ENCODE data around the gene UPF2. TPM values are rescaled to one million over a fixed set of nuclear protein-coding genes. Genes with fewer than 3 reads are reported as not detected.

UPF2 gene, protein sequence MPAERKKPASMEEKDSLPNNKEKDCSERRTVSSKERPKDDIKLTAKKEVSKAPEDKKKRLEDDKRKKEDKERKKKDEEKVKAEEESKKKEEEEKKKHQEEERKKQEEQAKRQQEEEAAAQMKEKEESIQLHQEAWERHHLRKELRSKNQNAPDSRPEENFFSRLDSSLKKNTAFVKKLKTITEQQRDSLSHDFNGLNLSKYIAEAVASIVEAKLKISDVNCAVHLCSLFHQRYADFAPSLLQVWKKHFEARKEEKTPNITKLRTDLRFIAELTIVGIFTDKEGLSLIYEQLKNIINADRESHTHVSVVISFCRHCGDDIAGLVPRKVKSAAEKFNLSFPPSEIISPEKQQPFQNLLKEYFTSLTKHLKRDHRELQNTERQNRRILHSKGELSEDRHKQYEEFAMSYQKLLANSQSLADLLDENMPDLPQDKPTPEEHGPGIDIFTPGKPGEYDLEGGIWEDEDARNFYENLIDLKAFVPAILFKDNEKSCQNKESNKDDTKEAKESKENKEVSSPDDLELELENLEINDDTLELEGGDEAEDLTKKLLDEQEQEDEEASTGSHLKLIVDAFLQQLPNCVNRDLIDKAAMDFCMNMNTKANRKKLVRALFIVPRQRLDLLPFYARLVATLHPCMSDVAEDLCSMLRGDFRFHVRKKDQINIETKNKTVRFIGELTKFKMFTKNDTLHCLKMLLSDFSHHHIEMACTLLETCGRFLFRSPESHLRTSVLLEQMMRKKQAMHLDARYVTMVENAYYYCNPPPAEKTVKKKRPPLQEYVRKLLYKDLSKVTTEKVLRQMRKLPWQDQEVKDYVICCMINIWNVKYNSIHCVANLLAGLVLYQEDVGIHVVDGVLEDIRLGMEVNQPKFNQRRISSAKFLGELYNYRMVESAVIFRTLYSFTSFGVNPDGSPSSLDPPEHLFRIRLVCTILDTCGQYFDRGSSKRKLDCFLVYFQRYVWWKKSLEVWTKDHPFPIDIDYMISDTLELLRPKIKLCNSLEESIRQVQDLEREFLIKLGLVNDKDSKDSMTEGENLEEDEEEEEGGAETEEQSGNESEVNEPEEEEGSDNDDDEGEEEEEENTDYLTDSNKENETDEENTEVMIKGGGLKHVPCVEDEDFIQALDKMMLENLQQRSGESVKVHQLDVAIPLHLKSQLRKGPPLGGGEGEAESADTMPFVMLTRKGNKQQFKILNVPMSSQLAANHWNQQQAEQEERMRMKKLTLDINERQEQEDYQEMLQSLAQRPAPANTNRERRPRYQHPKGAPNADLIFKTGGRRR
- total RNA-seq (29.9 TPM), polyA plus RNA-seq (10 to 100 TPM in 2 of 4 donors, 1 to 10 TPM in 2; 5.5 to 13.1 (median 9.6) TPM)

DNA sequence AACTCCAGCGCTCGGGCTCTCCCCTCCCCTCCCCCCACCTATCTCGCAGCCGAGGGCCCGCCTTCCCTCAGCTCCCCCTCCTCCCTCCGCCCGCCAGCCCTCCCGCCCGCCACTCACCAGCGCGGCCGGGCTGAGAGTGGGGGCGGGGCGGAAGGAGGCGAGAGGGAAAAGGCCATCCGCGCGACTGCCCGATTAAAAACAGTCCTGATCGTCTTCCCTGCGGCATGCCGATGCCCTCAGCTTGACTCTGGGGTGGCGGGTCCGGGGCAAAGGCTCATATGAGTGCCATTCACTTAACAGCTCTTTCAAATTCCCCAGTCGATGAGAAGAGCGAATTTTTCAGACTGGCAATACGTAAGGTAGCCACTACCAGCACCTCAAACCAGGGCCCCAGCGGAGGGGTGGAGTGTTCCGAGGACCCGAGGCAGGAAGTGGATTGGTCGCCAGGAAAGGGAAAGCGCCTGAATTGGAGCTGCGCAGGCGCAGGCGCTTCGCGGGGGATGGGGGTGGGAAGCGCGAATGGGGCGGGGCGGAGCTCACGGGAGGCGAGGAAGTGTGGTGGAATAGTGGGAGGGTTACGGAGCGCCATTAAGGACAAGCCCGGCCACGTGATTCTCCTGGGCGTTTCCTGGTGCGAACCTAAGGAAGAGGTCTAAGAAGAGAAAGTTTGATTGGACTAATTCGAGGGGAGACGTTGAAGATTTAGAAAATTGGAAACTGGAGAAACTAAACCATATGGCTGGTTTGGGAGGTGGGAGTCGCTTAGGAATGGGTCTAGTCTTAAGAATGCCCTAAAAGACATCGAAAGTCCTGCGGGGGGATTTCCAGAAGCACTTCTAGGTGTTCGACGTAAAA lies at the start of gene UPF2:
UPF2 (minus strand) TSS at position 13 of the 855 bp plus-strand sequence. CDS start 7,386 bp downstream, outside the sequence.
- Mint-ChIP-seq H3K27me3 (peaks cover 13% of the 10 kb centered on the region), H3K27ac (peak within 1 kb of the TSS; percentile 99), H3K4me3 (peak within 1 kb of the TSS; percentile 95 to 99 (median 96)), H3K4me1 (peaks cover 25 to 49% (median 33%) of the 10 kb centered on the region in 4 donors), H3K36me3 (peaks cover 3% of the 10 kb centered on the region), H3K9me3 (peaks cover 0 to 2% (median 0%) of the 10 kb centered on the region in 7 donors)
- H3K9me3 ChIP-seq (ENCODE audit: control insufficient read depth in 2 of 2, low read length in 2 of 2), result no peaks in the 10 kb centered on the region
- DNase-seq (peak; percentile 96 to 98 (median 97)), ATAC-seq (ENCODE audit: low read depth in 2 of 2) (peak; percentile 88 to 89)
- no peaks in the 10 kb centered on the region for H3K36me3 ChIP-seq (ENCODE audit: control insufficient read depth, insufficient read depth, low read length)
- H3K4me1 ChIP-seq (ENCODE audit: control insufficient read depth, insufficient read depth, low read length, poor library complexity, severe bottlenecking), result peaks cover 19% of the 10 kb centered on the region
- peak within 1 kb of the TSS; percentile 96 for H3K27ac ChIP-seq (ENCODE audit: insufficient read depth, low read length, poor library complexity, severe bottlenecking)
- H3K4me3 ChIP-seq (ENCODE audit: low read depth, low read length), result peak within 1 kb of the TSS; percentile 97
- H3K27me3 ChIP-seq (ENCODE audit: control insufficient read depth, insufficient read depth, low read length), result no peaks in the 10 kb centered on the region

DNA sequence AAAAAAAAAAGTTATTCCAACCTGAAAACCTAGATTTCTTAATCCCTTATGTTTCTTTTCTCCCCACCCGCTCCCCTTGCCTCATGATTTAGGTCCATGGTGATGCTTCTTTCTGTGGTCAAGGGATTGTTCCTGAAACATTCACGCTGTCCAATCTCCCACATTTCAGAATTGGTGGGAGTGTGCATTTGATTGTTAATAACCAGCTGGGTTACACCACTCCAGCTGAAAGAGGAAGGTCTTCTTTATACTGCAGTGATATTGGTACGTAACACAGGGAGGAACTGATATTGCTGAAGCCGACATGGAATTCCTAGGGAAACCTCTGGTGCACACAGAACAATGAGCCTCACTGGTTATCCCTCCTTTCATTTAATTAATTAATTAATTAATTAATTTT lies 48.8 kb upstream of the UPF2 start:
- Histone ChIP-seq H3K36me3 (ENCODE audit: control insufficient read depth, insufficient read depth, low read length) (peaks cover 40% of the 10 kb centered on the region), H3K9me3 (ENCODE audit: control insufficient read depth in 2 of 2, low read length in 2 of 2) (no peaks in the 10 kb centered on the region), H3K4me1 (ENCODE audit: control insufficient read depth, insufficient read depth, low read length, poor library complexity, severe bottlenecking) (no peaks in the 10 kb centered on the region), H3K4me3 (ENCODE audit: low read depth, low read length) (no peak overlapping the region), H3K27ac (ENCODE audit: insufficient read depth, low read length, poor library complexity, severe bottlenecking) (no peak overlapping the region), H3K27me3 (ENCODE audit: control insufficient read depth, insufficient read depth, low read length) (no peaks in the 10 kb centered on the region)
- peaks cover 40% of the 10 kb centered on the region for H3K36me3 Mint-ChIP-seq
- H3K27me3 Mint-ChIP-seq, result no peaks in the 10 kb centered on the region
- DNase-seq (no peak), ATAC-seq (ENCODE audit: low read depth in 2 of 2) (no peak)
- H3K27ac Mint-ChIP-seq, result no peak overlapping the region
- H3K4me3 Mint-ChIP-seq, result no peak overlapping the region
- no peaks in the 10 kb centered on the region for H3K9me3 Mint-ChIP-seq
- H3K4me1 Mint-ChIP-seq, result peaks cover 0 to under 1% (median 0%) of the 10 kb centered on the region in 4 donors

DNA sequence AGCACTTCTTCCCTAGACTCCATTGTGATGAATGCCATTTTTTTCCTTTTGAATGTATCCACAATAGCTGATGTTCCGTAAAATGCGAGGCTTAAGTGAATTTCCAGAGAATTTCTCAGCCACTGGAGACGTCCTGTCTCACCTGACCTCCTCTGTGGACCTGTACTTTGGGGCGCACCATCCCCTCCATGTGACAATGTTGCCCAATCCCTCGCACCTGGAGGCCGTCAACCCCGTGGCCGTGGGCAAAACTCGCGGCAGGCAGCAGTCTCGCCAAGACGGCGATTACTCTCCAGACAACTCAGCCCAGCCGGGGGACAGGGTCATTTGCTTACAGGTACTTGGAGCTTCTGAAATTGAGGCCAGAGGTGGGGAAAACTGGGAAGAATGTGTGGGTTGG lies 46.3 kb upstream of the UPF2 start:
- Histone ChIP-seq H3K27ac (ENCODE audit: insufficient read depth, low read length, poor library complexity, severe bottlenecking) (no peak overlapping the region), H3K4me3 (ENCODE audit: low read depth, low read length) (no peak overlapping the region), H3K9me3 (ENCODE audit: control insufficient read depth in 2 of 2, low read length in 2 of 2) (no peaks in the 10 kb centered on the region), H3K36me3 (ENCODE audit: control insufficient read depth, insufficient read depth, low read length) (peaks cover 35% of the 10 kb centered on the region), H3K4me1 (ENCODE audit: control insufficient read depth, insufficient read depth, low read length, poor library complexity, severe bottlenecking) (no peaks in the 10 kb centered on the region), H3K27me3 (ENCODE audit: control insufficient read depth, insufficient read depth, low read length) (no peaks in the 10 kb centered on the region)
- H3K9me3 Mint-ChIP-seq, result no peaks in the 10 kb centered on the region
- H3K27ac Mint-ChIP-seq, result no peak overlapping the region
- DNase-seq, result no peak
- H3K36me3 Mint-ChIP-seq, result peaks cover 36% of the 10 kb centered on the region
- H3K4me1 Mint-ChIP-seq, result no peaks in the 10 kb centered on the region
- no peaks in the 10 kb centered on the region for H3K27me3 Mint-ChIP-seq
- H3K4me3 Mint-ChIP-seq, result no peak overlapping the region
- ATAC-seq (ENCODE audit: low read depth in 2 of 2), result no peak

DNA sequence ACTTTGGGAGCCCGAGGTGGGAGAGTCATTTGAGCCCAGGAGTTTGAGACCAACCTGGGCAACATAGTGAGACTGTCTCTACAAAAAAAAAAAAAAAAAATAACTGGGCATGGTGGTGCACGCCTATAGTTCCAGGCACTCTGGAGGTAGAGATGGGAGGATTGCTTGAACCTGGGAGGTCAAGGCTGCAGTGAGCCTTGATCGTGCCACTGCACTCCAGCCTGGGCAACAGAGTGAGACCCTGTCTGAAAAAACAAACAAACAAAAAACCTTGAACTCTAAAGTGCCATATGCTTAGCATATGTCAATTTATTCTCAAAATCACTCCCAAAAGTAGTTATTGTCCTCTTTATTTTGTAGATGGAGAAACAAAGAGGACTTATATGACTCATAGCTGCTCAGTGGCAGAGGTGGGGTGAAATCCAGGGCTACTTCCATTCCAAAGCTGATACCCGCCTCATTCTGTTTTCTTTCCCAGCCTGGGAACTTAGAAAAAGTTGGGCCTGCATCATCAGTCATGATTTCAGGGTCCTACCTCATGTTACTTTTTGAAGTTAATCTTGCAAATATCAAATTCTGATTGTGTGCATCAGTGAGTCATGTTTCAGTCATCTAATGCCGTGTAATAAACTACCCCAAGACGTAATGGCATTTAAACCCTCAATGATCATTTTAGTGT lies 39.4 kb upstream of the UPF2 start:
- DNase-seq (no peak), ATAC-seq (ENCODE audit: low read depth in 2 of 2) (no peak)
- peaks cover 0 to 7% (median 2%) of the 10 kb centered on the region in 4 donors for H3K4me1 Mint-ChIP-seq
- no peak overlapping the region for H3K4me3 ChIP-seq (ENCODE audit: low read depth, low read length)
- H3K9me3 ChIP-seq (ENCODE audit: control insufficient read depth in 2 of 2, low read length in 2 of 2), result no peaks in the 10 kb centered on the region
- no peak overlapping the region for H3K27ac Mint-ChIP-seq
- H3K4me1 ChIP-seq (ENCODE audit: control insufficient read depth, insufficient read depth, low read length, poor library complexity, severe bottlenecking), result no peaks in the 10 kb centered on the region
- H3K36me3 ChIP-seq (ENCODE audit: control insufficient read depth, insufficient read depth, low read length), result peaks cover 10% of the 10 kb centered on the region
- peaks cover 0 to 2% (median 0%) of the 10 kb centered on the region in 7 donors for H3K9me3 Mint-ChIP-seq
- H3K27me3 ChIP-seq (ENCODE audit: control insufficient read depth, insufficient read depth, low read length), result no peaks in the 10 kb centered on the region
- peaks cover 24% of the 10 kb centered on the region for H3K36me3 Mint-ChIP-seq
- no peak overlapping the region for H3K4me3 Mint-ChIP-seq
- no peaks in the 10 kb centered on the region for H3K27me3 Mint-ChIP-seq
- no peak overlapping the region for H3K27ac ChIP-seq (ENCODE audit: insufficient read depth, low read length, poor library complexity, severe bottlenecking)

DNA sequence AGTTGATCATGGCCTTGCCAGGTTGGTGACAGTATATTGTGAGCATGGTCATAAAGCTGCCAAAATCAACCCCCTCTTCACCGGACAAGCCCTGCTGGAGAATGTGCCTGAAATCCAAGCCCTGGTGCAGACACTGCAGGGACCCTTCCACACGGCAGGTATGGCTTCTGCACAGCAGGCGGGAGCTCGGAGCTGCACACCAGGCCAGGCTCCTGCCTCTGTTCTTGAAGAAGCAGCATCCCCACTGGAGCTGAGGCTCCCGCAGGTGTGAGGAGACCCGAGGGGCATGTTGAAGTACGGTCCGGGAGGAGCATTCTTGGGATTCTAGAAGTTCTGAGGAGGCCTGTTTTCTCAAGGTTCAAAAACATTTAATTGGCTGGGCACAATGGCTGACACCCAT lies 38.9 kb upstream of the UPF2 start:
- H3K36me3 Mint-ChIP-seq, result peaks cover 21% of the 10 kb centered on the region
- no peak overlapping the region for H3K4me3 ChIP-seq (ENCODE audit: low read depth, low read length)
- ATAC-seq (ENCODE audit: low read depth in 2 of 2) (no peak), DNase-seq (no peak)
- no peaks in the 10 kb centered on the region for H3K27me3 ChIP-seq (ENCODE audit: control insufficient read depth, insufficient read depth, low read length)
- H3K27me3 Mint-ChIP-seq, result no peaks in the 10 kb centered on the region
- H3K4me3 Mint-ChIP-seq, result no peak overlapping the region
- no peak overlapping the region for H3K27ac ChIP-seq (ENCODE audit: insufficient read depth, low read length, poor library complexity, severe bottlenecking)
- H3K4me1 Mint-ChIP-seq, result peaks cover 0 to 7% (median 2%) of the 10 kb centered on the region in 4 donors
- H3K36me3 ChIP-seq (ENCODE audit: control insufficient read depth, insufficient read depth, low read length), result peaks cover 6% of the 10 kb centered on the region
- no peaks in the 10 kb centered on the region for H3K4me1 ChIP-seq (ENCODE audit: control insufficient read depth, insufficient read depth, low read length, poor library complexity, severe bottlenecking)
- no peaks in the 10 kb centered on the region for H3K9me3 ChIP-seq (ENCODE audit: control insufficient read depth in 2 of 2, low read length in 2 of 2)
- H3K27ac Mint-ChIP-seq, result peak overlapping the region in 1 of 3 donors; percentile 43
- H3K9me3 Mint-ChIP-seq, result peaks cover 0 to 2% (median 0%) of the 10 kb centered on the region in 7 donors

DNA sequence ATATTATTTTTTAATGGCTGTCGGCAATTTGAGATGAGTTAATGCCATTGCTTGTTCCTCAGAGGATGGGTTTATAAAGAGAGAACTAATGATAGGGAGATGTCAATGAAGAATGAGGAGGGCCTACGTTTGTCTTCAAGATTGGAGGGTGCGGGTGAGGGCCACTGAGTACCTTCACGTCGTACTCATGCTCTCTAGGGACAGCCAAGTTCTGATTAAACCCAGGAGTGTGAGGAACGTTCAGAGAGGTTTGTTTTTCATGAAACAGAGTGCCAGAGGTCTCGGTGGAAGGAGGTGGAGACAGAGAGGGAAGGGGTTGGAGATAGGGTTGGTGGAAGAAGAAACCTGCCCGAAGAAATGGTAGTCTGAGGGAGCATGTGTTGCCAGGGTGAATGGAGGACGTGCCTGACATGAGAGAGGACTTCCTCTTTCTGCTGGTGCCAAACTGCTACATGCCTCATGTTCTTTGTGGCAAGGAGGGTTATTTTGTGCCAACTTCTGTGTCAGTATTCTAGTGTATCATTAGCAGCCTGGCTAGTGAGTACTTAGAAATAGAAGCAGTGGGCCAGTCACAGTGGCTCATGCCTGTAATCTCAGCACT lies 35.1 kb upstream of the UPF2 start:
- Histone ChIP-seq H3K27me3 (ENCODE audit: control insufficient read depth, insufficient read depth, low read length) (no peaks in the 10 kb centered on the region), H3K4me1 (ENCODE audit: control insufficient read depth, insufficient read depth, low read length, poor library complexity, severe bottlenecking) (no peaks in the 10 kb centered on the region), H3K4me3 (ENCODE audit: low read depth, low read length) (no peak overlapping the region), H3K27ac (ENCODE audit: insufficient read depth, low read length, poor library complexity, severe bottlenecking) (no peak overlapping the region), H3K9me3 (ENCODE audit: control insufficient read depth in 2 of 2, low read length in 2 of 2) (no peaks in the 10 kb centered on the region), H3K36me3 (ENCODE audit: control insufficient read depth, insufficient read depth, low read length) (no peaks in the 10 kb centered on the region)
- Mint-ChIP-seq H3K9me3 (peaks cover 0 to 2% (median 0%) of the 10 kb centered on the region in 7 donors), H3K36me3 (peaks cover 14% of the 10 kb centered on the region), H3K27me3 (no peaks in the 10 kb centered on the region), H3K4me1 (peaks cover 0 to 13% (median 2%) of the 10 kb centered on the region in 4 donors), H3K27ac (peak overlapping the region; percentile 21 to 82 (median 66)), H3K4me3 (no peak overlapping the region)
- ATAC-seq (ENCODE audit: low read depth in 2 of 2) (no peak), DNase-seq (no peak)
